HG03039 (cell line): ENCODE measurements around the gene IBSP.

Source experiments
- ATAC-seq: cut with Tn5 transposase; IDR thresholded peaks from one replicate; pipeline ENCODE4 v1.9.1; 2021; ENCODE audit warnings: mild to moderate bottlenecking, moderate library complexity; ENCODE audit not compliant: unreplicated experiment

IBSP gene

DNA sequence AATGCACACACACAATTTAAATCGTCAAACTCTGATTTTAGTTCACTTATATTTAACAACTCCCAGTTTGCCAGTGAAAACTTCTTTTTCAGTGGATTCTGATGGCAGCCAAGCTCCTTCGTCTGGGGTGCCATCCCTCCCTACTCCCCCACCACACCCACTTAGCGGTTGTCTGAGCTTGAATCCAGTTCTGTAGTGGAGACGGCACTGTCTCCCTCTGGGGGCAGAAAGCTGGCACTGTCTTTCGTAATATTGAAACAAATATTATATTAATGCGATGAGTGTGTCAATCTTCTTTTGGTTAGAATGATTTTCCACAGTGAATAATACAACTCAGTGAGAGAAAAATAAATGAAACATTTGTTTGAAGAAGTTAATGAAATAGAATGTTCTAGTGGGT is 38.9 kb downstream of the IBSP start:
- ATAC-seq, result no peak

- peak; percentile 53 for ATAC-seq
Observed at GRCh38 chr4:87838890-87839591, 39.7 kb downstream of the IBSP start.

DNA sequence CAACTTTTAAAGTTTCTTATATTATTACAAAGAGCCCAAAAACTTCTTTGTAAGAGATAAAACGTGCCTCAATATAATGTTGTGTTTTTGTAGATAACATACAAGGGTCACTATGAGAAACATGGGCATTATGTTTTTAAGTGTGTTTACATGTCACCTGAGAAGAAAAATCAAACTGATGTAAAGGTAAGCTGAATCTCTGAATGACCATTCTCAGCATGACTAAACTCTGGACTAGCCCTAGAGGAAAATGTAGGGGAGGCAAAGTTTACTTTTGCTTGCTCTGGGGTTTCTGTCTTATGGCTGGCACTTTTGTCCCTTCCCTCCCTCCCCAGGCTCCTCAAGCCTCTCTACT is 40.2 kb downstream of the IBSP start:
- ATAC-seq, result no peak

DNA sequence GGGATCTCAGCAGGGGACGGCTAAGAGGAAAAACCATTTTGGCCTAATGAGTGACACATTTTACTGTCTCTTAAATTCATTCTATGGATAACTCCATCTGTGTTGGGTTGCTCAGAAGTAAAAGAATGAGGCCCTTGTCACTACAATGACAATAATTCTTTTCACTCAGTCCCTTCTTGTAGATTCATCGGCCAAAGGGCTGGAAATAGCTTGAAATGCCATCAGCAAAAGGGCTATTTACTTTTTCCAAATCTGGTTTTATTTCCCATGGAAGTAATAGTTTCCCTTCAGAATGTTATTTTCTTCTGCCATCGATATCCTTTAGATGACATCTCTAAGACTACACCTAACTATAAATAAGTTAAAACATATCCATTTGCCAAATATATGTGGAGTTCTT is 40.8 kb downstream of the IBSP start:
- no peak for ATAC-seq

DNA sequence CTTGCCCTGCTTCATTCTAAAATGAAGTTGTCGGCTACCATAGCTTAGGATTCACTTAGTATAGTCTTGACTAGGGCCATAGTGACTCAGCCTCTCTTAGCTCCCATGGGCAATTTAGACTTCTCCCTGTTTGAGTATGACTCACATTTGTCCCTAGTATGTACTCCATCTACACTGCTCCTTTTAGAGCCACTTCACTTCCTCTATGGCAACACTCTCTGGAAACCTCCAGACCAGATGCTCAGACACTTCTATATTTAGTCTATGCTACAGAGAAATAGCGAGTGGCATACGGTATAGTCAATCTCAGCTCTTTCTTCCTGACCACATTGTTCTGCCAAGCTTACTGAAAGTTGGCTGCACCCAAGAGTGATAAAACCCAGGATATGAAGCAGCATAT is 44.6 kb downstream of the IBSP start:
- ATAC-seq, result no peak

DNA sequence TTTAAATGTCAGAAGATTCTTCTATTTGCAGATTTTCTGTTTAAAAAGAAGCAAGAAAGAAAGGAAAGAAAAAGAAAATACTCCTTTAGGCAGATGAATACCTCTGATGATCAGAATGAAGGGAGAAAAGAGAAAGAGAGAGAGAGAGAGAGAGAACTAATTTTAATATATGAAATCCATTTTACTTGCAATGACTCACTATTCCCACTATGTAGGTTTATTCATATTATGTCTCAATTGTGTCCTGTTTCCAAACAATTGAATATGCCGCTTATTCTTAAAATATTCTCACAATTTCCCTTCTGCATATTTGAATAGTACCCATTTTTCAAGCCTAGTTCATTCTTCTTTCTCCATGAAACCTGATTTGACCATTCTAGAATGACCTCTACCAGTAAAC is 45.1 kb downstream of the IBSP start:
- no peak for ATAC-seq

DNA sequence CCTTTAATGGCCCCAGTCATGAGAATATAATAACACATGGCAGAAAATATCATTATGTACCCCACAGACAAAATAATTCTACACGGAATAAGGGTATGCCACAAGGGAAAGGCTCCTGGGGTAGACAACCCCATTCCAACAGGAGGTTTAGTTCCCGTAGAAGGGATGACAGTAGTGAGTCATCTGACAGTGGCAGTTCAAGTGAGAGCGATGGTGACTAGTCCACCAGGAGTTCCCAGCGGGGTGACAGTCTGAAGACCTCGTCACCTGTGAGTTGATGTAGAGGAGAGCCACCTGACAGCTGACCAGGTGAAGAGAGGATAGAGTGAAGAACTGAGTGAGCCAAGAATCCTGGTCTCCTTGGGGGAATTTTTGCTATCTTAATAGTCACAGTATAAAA is 46.9 kb downstream of the IBSP start:
- no peak for ATAC-seq

- ATAC-seq, result peak; percentile 86
Observed at GRCh38 chr4:87848622-87849351, 49.4 kb downstream of the IBSP start.

DNA sequence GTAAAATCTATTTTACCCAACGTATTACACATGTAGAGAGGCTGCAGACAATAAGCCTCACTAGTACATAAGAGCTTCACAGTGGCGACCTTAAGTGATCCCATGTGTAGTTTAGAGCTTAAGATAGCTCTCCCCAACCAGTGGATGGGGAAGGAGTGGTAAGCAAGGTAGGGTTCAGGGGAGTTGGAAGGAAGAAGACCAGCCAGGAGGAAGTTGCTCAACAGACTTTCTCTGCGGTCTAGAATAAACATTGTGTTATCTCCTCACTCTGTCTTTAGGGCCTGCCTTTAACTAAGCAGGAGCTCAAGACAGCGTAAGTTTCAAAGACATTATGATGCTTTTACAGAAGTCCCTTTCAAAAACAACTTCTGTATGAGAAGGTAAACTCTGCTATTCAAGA is 50.3 kb downstream of the IBSP start:
- ATAC-seq, result no peak

GRCh38 chr4:87851332-87851731 is 52.0 kb downstream of the IBSP start:
- no peak for ATAC-seq

DNA sequence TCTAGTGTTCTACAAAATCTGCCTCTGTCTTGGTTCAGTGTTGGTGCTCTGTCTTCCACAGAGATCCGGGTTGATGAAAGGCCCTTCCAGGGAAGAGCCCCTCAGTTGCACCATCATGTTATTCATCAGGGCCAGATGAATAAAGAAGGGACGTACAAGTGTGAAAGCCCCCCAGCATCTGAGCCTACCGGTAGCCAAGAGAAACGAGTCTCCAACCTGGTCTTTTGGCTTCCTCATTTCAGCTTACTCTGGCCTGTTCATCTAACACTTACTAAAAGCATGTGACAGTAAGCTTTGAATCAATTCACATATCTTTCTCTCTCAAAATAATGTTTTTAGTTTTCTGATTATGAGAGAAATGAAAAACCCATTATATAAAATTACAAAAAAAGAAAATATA is 52.6 kb downstream of the IBSP start:
- ATAC-seq, result no peak

DNA sequence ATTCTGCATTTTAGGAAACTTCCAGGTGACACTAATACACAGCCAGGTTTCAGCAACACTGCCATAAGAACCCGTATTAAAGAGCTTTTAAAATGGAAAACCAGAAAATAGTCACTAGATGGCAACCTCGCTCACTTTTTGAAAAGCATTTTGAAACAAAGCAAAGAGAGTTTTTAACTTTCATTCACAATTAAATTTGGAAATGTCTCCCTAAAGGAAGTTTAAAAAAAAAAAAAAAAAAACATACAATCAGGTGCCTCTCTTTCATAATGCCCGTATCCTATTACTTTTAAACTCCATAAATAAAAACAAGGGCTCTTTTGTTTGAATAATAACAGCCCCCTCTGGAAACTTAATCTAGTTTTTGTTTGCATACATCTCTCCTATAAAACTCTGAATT is 53.8 kb downstream of the IBSP start:
- no peak for ATAC-seq

GRCh38 chr4:87853891-87854290 is 54.5 kb downstream of the IBSP start:
- ATAC-seq, result no peak

- ATAC-seq, result no peak
Observed at GRCh38 chr4:87855559-87855958, 56.2 kb downstream of the IBSP start.

- no peak for ATAC-seq
Observed at GRCh38 chr4:87856816-87857215, 57.5 kb downstream of the IBSP start.

- ATAC-seq, result no peak
Observed at GRCh38 chr4:87857789-87858188, 58.4 kb downstream of the IBSP start.
